T-cell (primary cell): Measurements from ENCODE around the gene AKAP8L. TPM values are rescaled to one million over a fixed set of nuclear protein-coding genes. Genes with fewer than 3 reads are reported as not detected.

ENCODE experiments used
- ATAC-seq, 4 experiments: fragments of 200-7000 bp in 3 of 4; fragments of 150-1000 bp in 1 of 4; cut with Tn5 transposase; replicated peaks in 1 of 4; 1 replicate in 3 of 4; 2 replicates in 1 of 4; pipeline ENCODE4 v1.10.0; 2021; ENCODE audit warnings: moderate library complexity in 3 of 4, mild to moderate bottlenecking in 2 of 4, moderate number of reproducible peaks in 1 of 4
- CTCF ChIA-PET, 2 donors: fragments of 300-600 bp; sonication (Branson Sonifier 250); formaldehyde crosslinking; loops; one replicate each; lab custom pipeline; 2022; ENCODE audit warnings: antibody characterized with exemption in 2 of 2; lab: Charles Lee
- POLR2A ChIA-PET, 2 donors: fragments of 300-600 bp; sonication (Branson Sonifier 250); formaldehyde crosslinking; loops; one replicate each; lab custom pipeline; 2022; ENCODE audit warnings: antibody characterized with exemption in 2 of 2; lab: Charles Lee
- DNase-seq, 35 experiments: peaks; one replicate each; pipeline versions ENCODE4 v3.0.0 to v3.0.0-alpha.2; 2013 to 2023
- H3K27ac ChIP-seq: one replicate; pipeline ENCODE4 v1.5.1; 2013; ENCODE audit warnings: low read length
- H3K27me3 ChIP-seq, 2 experiments: replicated peaks in 1 of 2; 1 replicate in 1 of 2; 2 replicates in 1 of 2; pipeline versions ENCODE4 v1.6.1 to v1.7.0; 2013; ENCODE audit warnings: low read length in 1 of 2, mixed read lengths in 1 of 2; ENCODE audit not compliant: control insufficient read depth in 2 of 2, insufficient read depth in 2 of 2; ENCODE audit errors: extremely low read depth in 1 of 2
- H3K36me3 ChIP-seq, 2 donors: 1 replicate in 1 of 2; 2 replicates in 1 of 2; pipeline versions ENCODE4 v1.6.1 to v1.7.0; 2013; ENCODE audit warnings: low read length in 1 of 2; ENCODE audit not compliant: control insufficient read depth in 2 of 2, insufficient read depth in 1 of 2; ENCODE audit errors: extremely low read depth in 1 of 2
- H3K4me1 ChIP-seq, 2 experiments: 1 replicate in 1 of 2; 2 replicates in 1 of 2; pipeline versions ENCODE4 v1.6.1 to v1.7.0; 2013; ENCODE audit warnings: low read length in 2 of 2, mixed read lengths in 1 of 2; ENCODE audit not compliant: insufficient read depth in 2 of 2, control insufficient read depth in 1 of 2; ENCODE audit errors: extremely low read depth in 1 of 2
- H3K4me3 ChIP-seq, 2 donors: 1 replicate in 1 of 2; 2 replicates in 1 of 2; pipeline versions ENCODE4 v1.5.1 to v1.7.0; 2013; ENCODE audit warnings: mild to moderate bottlenecking in 2 of 2, low read length in 1 of 2, moderate library complexity in 1 of 2; ENCODE audit not compliant: control insufficient read depth in 1 of 2; ENCODE audit errors: extremely low read depth in 1 of 2
- H3K9me3 ChIP-seq: 2 replicates; pipeline ENCODE4 v1.7.0; 2013
- H3K27ac Mint-ChIP-seq, 2 donors: one replicate each; pipeline ENCODE4 v1.8.0; 2020 to 2021; ENCODE audit warnings: mild to moderate bottlenecking in 2 of 2, mixed read lengths in 2 of 2
- H3K27me3 Mint-ChIP-seq, 2 donors: one replicate each; pipeline ENCODE4 v1.8.0; 2021 to 2022; ENCODE audit warnings: mixed read lengths in 2 of 2
- H3K36me3 Mint-ChIP-seq: one replicate; pipeline ENCODE4 v1.8.0; 2021; ENCODE audit warnings: mixed read lengths
- H3K4me1 Mint-ChIP-seq, 3 donors: one replicate each; pipeline ENCODE4 v1.8.0; 2020 to 2022; ENCODE audit warnings: mixed read lengths in 3 of 3, mild to moderate bottlenecking in 1 of 3
- H3K4me3 Mint-ChIP-seq, 3 donors: one replicate each; pipeline ENCODE4 v1.8.0; 2020 to 2022; ENCODE audit warnings: mild to moderate bottlenecking in 3 of 3, mixed read lengths in 3 of 3, moderate library complexity in 3 of 3
- H3K9me3 Mint-ChIP-seq, 3 donors: one replicate each; pipeline ENCODE4 v1.8.0; 2020 to 2022; ENCODE audit warnings: mixed read lengths in 3 of 3
- WGBS: methylation state at CpG from one replicate; pipeline ENCODE4 v1.1.5; 2013; ENCODE audit warnings: missing lambda C conversion rate; ENCODE audit not compliant: insufficient coverage; 5-methylcytosine and 5-hydroxymethylcytosine counted together
- total RNA-seq, 35 experiments: library from RNA in 6 of 35; stranded (reverse) in 6 of 35; fragments of 120-200 nt in 1 of 35; gene quantifications; one replicate each; pipeline versions ENCODE4 v1.2.1 to v1.2.4 and lab custom pipeline; 2013 to 2026

AKAP8L gene, protein sequence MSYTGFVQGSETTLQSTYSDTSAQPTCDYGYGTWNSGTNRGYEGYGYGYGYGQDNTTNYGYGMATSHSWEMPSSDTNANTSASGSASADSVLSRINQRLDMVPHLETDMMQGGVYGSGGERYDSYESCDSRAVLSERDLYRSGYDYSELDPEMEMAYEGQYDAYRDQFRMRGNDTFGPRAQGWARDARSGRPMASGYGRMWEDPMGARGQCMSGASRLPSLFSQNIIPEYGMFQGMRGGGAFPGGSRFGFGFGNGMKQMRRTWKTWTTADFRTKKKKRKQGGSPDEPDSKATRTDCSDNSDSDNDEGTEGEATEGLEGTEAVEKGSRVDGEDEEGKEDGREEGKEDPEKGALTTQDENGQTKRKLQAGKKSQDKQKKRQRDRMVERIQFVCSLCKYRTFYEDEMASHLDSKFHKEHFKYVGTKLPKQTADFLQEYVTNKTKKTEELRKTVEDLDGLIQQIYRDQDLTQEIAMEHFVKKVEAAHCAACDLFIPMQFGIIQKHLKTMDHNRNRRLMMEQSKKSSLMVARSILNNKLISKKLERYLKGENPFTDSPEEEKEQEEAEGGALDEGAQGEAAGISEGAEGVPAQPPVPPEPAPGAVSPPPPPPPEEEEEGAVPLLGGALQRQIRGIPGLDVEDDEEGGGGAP
- total RNA-seq: 100 to 1,000 TPM; 134 to 198 (median 184) TPM
- 76.4 TPM for total RNA-seq (2013)
- total RNA-seq (lab: John Stamatoyannopoulos, UW): 63.2 to 228 (median 139) reads per million in 29 experiments

DNA sequence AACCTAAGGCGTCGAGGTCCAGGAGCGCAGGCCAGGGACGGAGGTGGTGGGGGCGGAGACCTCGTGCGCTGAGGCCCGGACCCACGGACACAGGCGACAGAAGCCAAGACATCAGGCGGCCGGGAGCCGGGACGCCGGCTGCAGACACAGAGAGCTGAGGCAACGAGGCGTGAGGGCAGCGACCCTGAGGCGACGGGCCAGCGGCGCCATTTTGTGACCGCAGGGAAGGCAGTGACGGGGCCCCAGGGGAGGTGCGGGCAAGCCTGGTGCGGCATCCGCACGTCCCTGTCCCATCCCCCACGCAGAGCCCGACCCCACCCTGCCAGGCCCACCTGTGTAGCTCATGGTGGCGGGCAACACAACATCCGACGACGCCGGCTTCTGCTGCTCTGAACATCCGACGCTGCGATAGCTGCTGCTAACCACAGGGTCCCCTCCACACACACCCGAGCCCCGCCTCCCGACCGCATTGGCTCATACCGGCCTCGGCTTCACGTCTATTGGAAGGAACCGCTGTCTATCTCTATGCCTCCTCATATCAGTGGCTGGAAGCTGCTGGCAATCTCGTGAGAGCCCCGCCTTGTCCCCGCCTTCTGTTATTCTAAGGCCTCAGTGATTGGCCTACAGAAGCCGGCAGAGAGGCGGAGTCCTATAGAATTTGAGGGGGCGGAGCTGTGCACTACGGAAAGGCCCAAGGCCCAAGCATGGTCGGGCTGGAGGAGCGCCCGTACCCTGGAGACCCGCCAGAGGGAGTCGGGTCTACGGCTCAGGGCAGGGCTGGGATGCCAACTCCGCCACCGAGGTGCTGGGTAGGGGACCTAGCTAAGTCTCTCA is at the start of gene AKAP8L:
Gene AKAP8L (minus strand): TSS at position 410 of the 834 bp plus-strand sequence. CDS start 65 bp downstream, at position 345.
- Mint-ChIP-seq H3K27me3 (no peaks in the 10 kb centered on the region), H3K36me3 (peaks cover 24% of the 10 kb centered on the region), H3K27ac (peak within 1 kb of the TSS; percentile 95 to 98), H3K4me1 (peaks cover 46 to 48% (median 46%) of the 10 kb centered on the region in 3 donors), H3K9me3 (no peaks in the 10 kb centered on the region), H3K4me3 (peak within 1 kb of the TSS; percentile 90 to 99 (median 97))
- Histone ChIP-seq H3K36me3 (peaks cover 9 to 19% of the 10 kb centered on the region in 2 donors), H3K4me1 (peaks cover 10 to 29% of the 10 kb centered on the region in 2 experiments), H3K4me3 (peak within 1 kb of the TSS; percentile 71 to 89), H3K9me3 (no peaks in the 10 kb centered on the region), H3K27me3 (no peaks in the 10 kb centered on the region), H3K27ac (peak within 1 kb of the TSS; percentile 55)
- DNase-seq (peak; percentile 91 to 100 (median 99)), ATAC-seq (peak; percentile 92 to 94 (median 94))
- ChIA-PET CTCF (interaction anchor here (0.5 to 3.1 kb wide), 26 partner anchors 9 to 766 kb away, joined by 3 to 113 read pairs (median 4); partner anchors contain the start of genes AKAP8 (in 1 of the 2), BRD4 (in 1 of the 2) and FAM32A (in 1 of the 2)), POLR2A (interaction anchor here (0.5 to 1.8 kb wide), 18 partner anchors 9 to 681 kb away, joined by 3 to 13 read pairs (median 4); no protein-coding TSS in a partner anchor)
- under 1% methylated on average over 53 of the region's 61 CpGs for WGBS

DNA sequence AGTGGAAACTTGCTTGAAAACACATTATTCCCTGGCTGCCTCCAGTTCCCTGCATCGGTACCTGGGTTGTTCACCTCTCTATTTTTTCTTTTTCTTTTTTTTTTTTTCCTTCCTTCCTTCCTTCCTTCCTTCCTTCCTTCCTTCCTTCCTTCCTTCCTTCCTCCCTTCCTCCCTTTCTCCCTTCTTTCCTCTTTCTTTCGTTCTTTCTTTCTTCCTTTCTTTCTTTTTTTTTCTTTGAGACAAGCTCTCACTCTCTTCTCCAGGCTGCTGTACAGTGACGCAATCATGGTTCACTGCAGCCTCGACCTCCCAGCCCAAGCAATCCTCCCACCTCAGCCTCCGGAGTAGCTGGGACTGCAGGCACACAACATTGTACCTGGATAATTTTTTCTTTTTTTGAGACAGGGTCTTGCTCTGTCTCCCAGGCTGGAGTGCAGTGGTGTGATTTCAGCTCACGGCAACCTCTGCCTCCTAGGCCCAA is 49.0 kb upstream of the AKAP8L start:
- Histone ChIP-seq H3K4me3 (no peak overlapping the region), H3K27me3 (no peaks in the 10 kb centered on the region), H3K9me3 (no peaks in the 10 kb centered on the region), H3K4me1 (peaks cover 21 to 67% of the 10 kb centered on the region in 2 experiments), H3K27ac (peak overlapping the region; percentile 76), H3K36me3 (no peaks in the 10 kb centered on the region)
- 0% methylated on average over 1 of the region's 6 CpGs for WGBS
- POLR2A ChIA-PET: interaction anchor here in 1 of 2 donors (0.6 kb wide), 2 partner anchors 83 to 1591 kb away, joined by 9 to 13 read pairs; no protein-coding TSS in a partner anchor
- CTCF ChIA-PET: interaction anchor here (0.8 to 1.4 kb wide), 4 partner anchors 12 to 745 kb away, joined by 3 to 5 read pairs (median 4); partner anchors contain the start of gene AKAP8L (in 1 of the 2)
- Mint-ChIP-seq H3K4me3 (peak overlapping the region; percentile 41 to 89 (median 49)), H3K27me3 (peaks cover 0 to 3% of the 10 kb centered on the region in 2 donors), H3K9me3 (no peaks in the 10 kb centered on the region), H3K4me1 (peaks cover 57 to 64% (median 57%) of the 10 kb centered on the region in 3 donors), H3K36me3 (peaks cover 7% of the 10 kb centered on the region), H3K27ac (peak overlapping the region; percentile 87 to 90)
- DNase-seq (no peak), ATAC-seq (no peak)

GRCh38 chr19:15466851-15467733 is 48.3 kb upstream of the AKAP8L start:
- no peaks in the 10 kb centered on the region for H3K36me3 ChIP-seq
- H3K4me1 ChIP-seq: peaks cover 23 to 73% of the 10 kb centered on the region in 2 experiments
- Mint-ChIP-seq H3K4me1 (peaks cover 62 to 68% (median 64%) of the 10 kb centered on the region in 3 donors), H3K4me3 (peak overlapping the region; percentile 60 to 89 (median 69)), H3K27ac (peak overlapping the region; percentile 87 to 96), H3K27me3 (peaks cover 0 to 3% of the 10 kb centered on the region in 2 donors), H3K9me3 (no peaks in the 10 kb centered on the region), H3K36me3 (peaks cover 7% of the 10 kb centered on the region)
- CTCF ChIA-PET: interaction anchor here (0.8 to 1.4 kb wide), 5 partner anchors 11 to 745 kb away, joined by 3 to 5 read pairs (median 3); partner anchors contain the start of gene AKAP8L (in 1 of the 2)
- H3K9me3 ChIP-seq: no peaks in the 10 kb centered on the region
- WGBS: 17% methylated on average over 4 of the region's 8 CpGs
- DNase-seq: peak in 15 of 35 experiments; percentile 10 to 69 (median 26)
- H3K4me3 ChIP-seq: no peak overlapping the region
- POLR2A ChIA-PET: interaction anchor here in 1 of 2 donors (0.6 to 1.3 kb wide), 2 partner anchors 48 to 61 kb away, joined by 3 to 4 read pairs; partner anchors contain the start of gene AKAP8L
- H3K27ac ChIP-seq: peak overlapping the region; percentile 76
- peak; percentile 24 to 47 (median 38) for ATAC-seq
- H3K27me3 ChIP-seq: no peaks in the 10 kb centered on the region

GRCh38 chr19:15464394-15465385 is 45.9 kb upstream of the AKAP8L start, which contains the start of gene RASAL3:
RASAL3 (minus strand) TSS chr19:15464544; CDS start chr19:15464358, 186 bp downstream.
- ChIA-PET POLR2A (no interaction called here), CTCF (interaction anchor here (0.5 to 1.9 kb wide), 6 partner anchors 46 to 107 kb away, joined by 3 to 16 read pairs (median 6); partner anchors contain the start of genes AKAP8 (in 1 of the 2) and AKAP8L (in 1 of the 2))
- Histone ChIP-seq H3K4me1 (peaks cover 29 to 90% of the 10 kb centered on the region in 2 experiments), H3K9me3 (no peaks in the 10 kb centered on the region), H3K27me3 (no peaks in the 10 kb centered on the region), H3K36me3 (peaks cover 17 to 24% of the 10 kb centered on the region in 2 donors), H3K4me3 (peak within 1 kb of the TSS; percentile 87 to 89), H3K27ac (peak within 1 kb of the TSS; percentile 83)
- Mint-ChIP-seq H3K27me3 (peaks cover 0 to 3% of the 10 kb centered on the region in 2 donors), H3K36me3 (peaks cover 21% of the 10 kb centered on the region), H3K4me1 (peaks cover 68 to 82% (median 70%) of the 10 kb centered on the region in 3 donors), H3K9me3 (no peaks in the 10 kb centered on the region), H3K4me3 (peak within 1 kb of the TSS; percentile 92 to 94 (median 92)), H3K27ac (peak within 1 kb of the TSS; percentile 95 to 98)
- peak; percentile 64 to 77 (median 73) for ATAC-seq
- DNase-seq: peak in 31 of 35 experiments; percentile 29 to 78 (median 49)
- 19% methylated on average over 10 of the region's 17 CpGs for WGBS
